ENCODE measurements around the gene EML5. TPM values are rescaled to one million over a fixed set of nuclear protein-coding genes. Genes with fewer than 3 reads are reported as not detected.

EML5 gene
- total RNA-seq, 2 donors from 2014 or later = 8.3 to 17.2 TPM

DNA sequence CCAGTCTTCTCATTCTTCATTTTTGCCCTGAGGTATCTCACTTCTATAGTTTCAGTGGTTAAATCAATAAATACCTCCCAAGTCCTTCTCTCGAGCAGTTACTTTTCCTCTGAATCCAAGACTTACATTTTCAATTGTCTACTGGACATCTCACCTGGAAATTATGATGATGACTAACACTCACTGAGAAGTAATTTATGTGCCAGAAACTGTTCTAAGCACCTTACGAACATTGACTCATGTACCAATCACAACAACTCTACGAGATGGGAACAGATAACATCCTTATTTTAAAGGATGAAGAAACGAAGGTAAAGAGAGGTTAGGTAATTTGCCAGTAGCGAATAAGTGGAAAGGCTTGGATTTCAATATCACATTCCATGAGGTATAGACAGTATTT is 94.1 kb downstream of the EML5 start:
- Histone ChIP-seq H3K9me3 (no peaks in the 10 kb centered on the region), H3K4me1 (replicated peaks) (no peaks in the 10 kb centered on the region), H3K27ac (no peak overlapping the region), H3K27me3 (replicated peaks; ENCODE audit: insufficient read depth) (no peaks in the 10 kb centered on the region), H3K4me3 (no peak overlapping the region), H3K36me3 (no peaks in the 10 kb centered on the region)
- TF ChIP-seq, protein P1, sequence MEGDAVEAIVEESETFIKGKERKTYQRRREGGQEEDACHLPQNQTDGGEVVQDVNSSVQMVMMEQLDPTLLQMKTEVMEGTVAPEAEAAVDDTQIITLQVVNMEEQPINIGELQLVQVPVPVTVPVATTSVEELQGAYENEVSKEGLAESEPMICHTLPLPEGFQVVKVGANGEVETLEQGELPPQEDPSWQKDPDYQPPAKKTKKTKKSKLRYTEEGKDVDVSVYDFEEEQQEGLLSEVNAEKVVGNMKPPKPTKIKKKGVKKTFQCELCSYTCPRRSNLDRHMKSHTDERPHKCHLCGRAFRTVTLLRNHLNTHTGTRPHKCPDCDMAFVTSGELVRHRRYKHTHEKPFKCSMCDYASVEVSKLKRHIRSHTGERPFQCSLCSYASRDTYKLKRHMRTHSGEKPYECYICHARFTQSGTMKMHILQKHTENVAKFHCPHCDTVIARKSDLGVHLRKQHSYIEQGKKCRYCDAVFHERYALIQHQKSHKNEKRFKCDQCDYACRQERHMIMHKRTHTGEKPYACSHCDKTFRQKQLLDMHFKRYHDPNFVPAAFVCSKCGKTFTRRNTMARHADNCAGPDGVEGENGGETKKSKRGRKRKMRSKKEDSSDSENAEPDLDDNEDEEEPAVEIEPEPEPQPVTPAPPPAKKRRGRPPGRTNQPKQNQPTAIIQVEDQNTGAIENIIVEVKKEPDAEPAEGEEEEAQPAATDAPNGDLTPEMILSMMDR (IDR thresholded peaks at IDR 0.05) = no peak
- no peak for TF ChIP-seq POLR2AphosphoS5 (IDR thresholded peaks at IDR 0.05)
- TF ChIP-seq POLR2A (IDR thresholded peaks at IDR 0.05) = no peak
- intact Hi-C loops (cut with DNase I) = no loop called here
- DNase-seq (ENCODE audit: low spot score) = no peak
- 68% methylated on average over 5 of the region's 5 CpGs for WGBS

DNA sequence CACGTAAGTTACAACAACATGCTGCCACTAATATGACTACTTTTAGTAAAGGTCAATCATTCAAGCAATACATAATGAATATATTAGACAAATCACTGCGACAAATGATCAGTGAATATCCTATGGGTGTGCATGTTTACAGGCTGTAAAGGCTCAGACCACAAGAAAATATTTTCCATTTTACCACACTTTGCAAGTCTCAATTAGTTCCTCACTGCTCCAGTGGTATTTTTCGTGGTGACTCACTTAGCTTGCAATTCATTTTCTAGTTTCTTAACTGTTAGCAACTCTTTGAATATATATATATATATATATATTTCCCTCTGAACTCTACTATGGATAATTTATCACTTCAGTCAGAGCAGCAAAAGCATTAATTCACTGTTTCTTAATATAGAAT is 96.9 kb downstream of the EML5 start:
- Histone ChIP-seq H3K9me3 (no peaks in the 10 kb centered on the region), H3K36me3 (no peaks in the 10 kb centered on the region), H3K27ac (no peak overlapping the region), H3K27me3 (replicated peaks; ENCODE audit: insufficient read depth) (no peaks in the 10 kb centered on the region), H3K4me1 (replicated peaks) (no peaks in the 10 kb centered on the region), H3K4me3 (no peak overlapping the region)
- no peak for DNase-seq (ENCODE audit: low spot score)
- WGBS = 73% methylated on average over 3 of the region's 3 CpGs
- intact Hi-C loops (cut with DNase I) = no loop called here
- TF ChIP-seq POLR2AphosphoS5 (IDR thresholded peaks at IDR 0.05) = no peak
- no peak for TF ChIP-seq POLR2A (IDR thresholded peaks at IDR 0.05)
- TF ChIP-seq, protein P1 (IDR thresholded peaks at IDR 0.05) = no peak

DNA sequence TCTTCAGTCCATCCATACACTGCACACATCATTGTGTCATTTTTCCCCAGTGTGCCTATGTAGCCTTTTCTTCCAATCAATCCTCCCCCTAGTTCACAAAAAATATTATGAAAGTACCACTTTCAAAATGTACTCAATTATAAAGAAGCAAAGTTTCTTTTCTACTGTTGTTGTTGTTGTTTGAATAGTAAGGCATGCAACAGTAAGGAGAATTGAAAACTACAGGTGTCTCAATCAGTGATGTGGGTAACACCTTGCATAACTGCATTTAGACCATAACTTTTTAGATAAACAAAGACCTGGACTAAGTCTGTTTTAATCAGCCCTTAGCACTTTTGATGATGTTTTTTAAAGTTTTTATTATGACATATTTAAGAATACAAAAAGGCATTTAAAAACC is 104.4 kb downstream of the EML5 start:
- H3K27me3 ChIP-seq (replicated peaks; ENCODE audit: insufficient read depth) = no peaks in the 10 kb centered on the region
- no peaks in the 10 kb centered on the region for H3K36me3 ChIP-seq
- no peaks in the 10 kb centered on the region for H3K4me1 ChIP-seq (replicated peaks)
- TF ChIP-seq POLR2AphosphoS5 (IDR thresholded peaks at IDR 0.05) = no peak
- TF ChIP-seq, protein P1 (IDR thresholded peaks at IDR 0.05) = no peak
- no peak for TF ChIP-seq POLR2A (IDR thresholded peaks at IDR 0.05)
- no peak for DNase-seq (ENCODE audit: low spot score)
- no peak overlapping the region for H3K4me3 ChIP-seq
- intact Hi-C loops (cut with DNase I) = no loop called here
- no peak overlapping the region for H3K27ac ChIP-seq
- H3K9me3 ChIP-seq = no peaks in the 10 kb centered on the region

DNA sequence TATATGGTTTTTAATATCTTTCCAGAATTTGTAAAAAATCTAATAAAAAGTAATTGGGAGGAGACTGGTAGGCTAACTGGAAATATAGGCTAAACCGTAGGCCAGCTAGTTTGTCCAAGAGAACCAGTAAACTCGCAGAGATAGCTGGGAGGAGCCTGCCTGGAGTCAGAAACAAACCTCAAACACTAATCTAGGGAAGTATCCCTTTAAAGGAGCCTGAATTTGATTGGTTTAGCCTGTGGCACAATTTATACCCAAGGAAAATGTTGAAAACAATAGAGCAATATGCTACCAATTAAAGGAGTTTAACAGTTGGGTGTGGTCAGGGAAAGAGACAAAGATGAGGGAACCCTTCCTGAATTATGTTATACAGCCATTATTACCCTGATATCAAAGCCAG is 109.6 kb downstream of the EML5 start:
- H3K4me1 ChIP-seq (replicated peaks) = no peaks in the 10 kb centered on the region
- 76% methylated on average over 2 of the region's 2 CpGs for WGBS
- H3K27ac ChIP-seq = no peak overlapping the region
- TF ChIP-seq, protein P1 (IDR thresholded peaks at IDR 0.05) = no peak
- no peak for TF ChIP-seq POLR2A (IDR thresholded peaks at IDR 0.05)
- TF ChIP-seq POLR2AphosphoS5 (IDR thresholded peaks at IDR 0.05) = no peak
- intact Hi-C loops (cut with DNase I) = no loop called here
- no peak overlapping the region for H3K4me3 ChIP-seq
- no peaks in the 10 kb centered on the region for H3K36me3 ChIP-seq
- H3K9me3 ChIP-seq = no peaks in the 10 kb centered on the region
- no peaks in the 10 kb centered on the region for H3K27me3 ChIP-seq (replicated peaks; ENCODE audit: insufficient read depth)
- no peak for DNase-seq (ENCODE audit: low spot score)

DNA sequence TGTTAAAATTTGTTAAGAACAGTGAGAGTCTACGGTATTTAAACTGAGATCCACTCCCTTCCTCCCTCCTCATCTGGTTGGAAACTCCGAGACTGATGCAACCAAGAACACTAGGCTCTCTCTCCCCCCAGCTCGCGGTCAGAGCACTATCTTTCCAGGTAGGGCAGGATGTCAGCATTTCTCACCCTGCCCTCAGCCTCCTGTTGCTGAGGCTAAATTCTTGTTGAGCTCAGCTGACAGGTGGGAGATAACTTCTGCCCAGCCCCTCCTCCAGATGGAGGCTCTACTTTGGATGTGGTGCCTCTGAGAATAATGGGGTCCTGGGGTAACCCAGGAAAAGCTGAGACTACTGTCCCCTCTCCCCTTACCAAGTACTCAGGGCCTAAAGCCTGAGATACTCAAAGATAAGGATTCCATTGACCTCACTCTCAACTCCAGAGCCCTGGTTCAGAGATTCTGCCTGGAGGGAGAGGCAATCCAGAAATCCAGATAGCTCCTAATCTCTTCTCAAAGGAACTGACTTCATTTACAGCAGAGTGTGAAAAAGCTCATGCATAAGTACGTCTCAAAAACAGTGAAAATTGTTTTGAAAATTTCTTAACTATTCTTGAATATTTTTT is 110.1 kb downstream of the EML5 start:
- Histone ChIP-seq H3K4me3 (no peak overlapping the region), H3K9me3 (no peaks in the 10 kb centered on the region), H3K4me1 (replicated peaks) (no peaks in the 10 kb centered on the region), H3K36me3 (no peaks in the 10 kb centered on the region), H3K27ac (no peak overlapping the region), H3K27me3 (replicated peaks; ENCODE audit: insufficient read depth) (no peaks in the 10 kb centered on the region)
- TF ChIP-seq, protein P1 (IDR thresholded peaks at IDR 0.05) = no peak
- TF ChIP-seq POLR2A (IDR thresholded peaks at IDR 0.05) = no peak
- TF ChIP-seq POLR2AphosphoS5 (IDR thresholded peaks at IDR 0.05) = no peak
- DNase-seq (ENCODE audit: low spot score) = no peak
- 41% methylated on average over 5 of the region's 5 CpGs for WGBS
- intact Hi-C loops (cut with DNase I) = no loop called here

Measured in prostate gland (tissue), 2 donors.